GM12878 (cell line): ENCODE measurements around the gene ENTPD5.

ENCODE experiments used
- KDM1A ChIP-seq: fragments of 200-600 bp; sonication (generic); IDR thresholded peaks from 2 replicates; pipeline ENCODE4 v1.6.1; 2016; ENCODE audit warnings: borderline replicate concordance
- NFYB ChIP-seq: IDR thresholded peaks from 2 replicates; pipeline ENCODE4 v1.6.1; 2011; ENCODE audit warnings: low read depth, mild to moderate bottlenecking, low read length, improper control_type of control experiment, moderate library complexity; ENCODE audit not compliant: insufficient read depth
- TAF1 ChIP-seq: IDR thresholded peaks from 2 replicates; pipeline ENCODE4 v1.6.1; 2011; ENCODE audit warnings: mild to moderate bottlenecking, low read depth, low read length, borderline replicate concordance
- TF ChIP-seq, protein P1 (sequence below): IDR thresholded peaks from 2 replicates; pipeline ENCODE4 v1.6.1; 2011; ENCODE audit warnings: low read depth, low read length, improper control_type of control experiment, borderline replicate concordance
- TF ChIP-seq, protein P2 (sequence below): IDR thresholded peaks from 2 replicates; pipeline ENCODE4 v1.6.1; 2012; ENCODE audit warnings: low read length, inconsistent platforms
- TF ChIP-seq, protein P3 (sequence below): IDR thresholded peaks from 2 replicates; pipeline ENCODE4 v1.6.1; 2011; ENCODE audit warnings: low read depth, mild to moderate bottlenecking, low read length, moderate library complexity, borderline replicate concordance; ENCODE audit errors: extremely low read depth
- TF ChIP-seq, protein P4 (sequence below): IDR thresholded peaks from 2 replicates; pipeline ENCODE4 v1.6.1; 2011; ENCODE audit warnings: borderline replicate concordance, low read depth, mild to moderate bottlenecking, moderate library complexity, mixed read lengths, low read length; ENCODE audit not compliant: insufficient read depth; ENCODE audit errors: extremely low read length
- TF ChIP-seq, protein P5 (sequence below), 3 experiments: IDR thresholded peaks in 2 of 3; conservative IDR thresholded peaks in 1 of 3; 2 replicates each; pipeline ENCODE4 v1.5.1; 2011; ENCODE audit warnings: low read depth in 3 of 3, low read length in 3 of 3, mild to moderate bottlenecking in 3 of 3, control low read depth in 2 of 3, moderate library complexity in 2 of 3, inconsistent platforms in 1 of 3, mixed read lengths in 1 of 3; ENCODE audit not compliant: control insufficient read depth in 2 of 3, insufficient read depth in 1 of 3; ENCODE audit errors: extremely low read depth in 1 of 3

DNA sequence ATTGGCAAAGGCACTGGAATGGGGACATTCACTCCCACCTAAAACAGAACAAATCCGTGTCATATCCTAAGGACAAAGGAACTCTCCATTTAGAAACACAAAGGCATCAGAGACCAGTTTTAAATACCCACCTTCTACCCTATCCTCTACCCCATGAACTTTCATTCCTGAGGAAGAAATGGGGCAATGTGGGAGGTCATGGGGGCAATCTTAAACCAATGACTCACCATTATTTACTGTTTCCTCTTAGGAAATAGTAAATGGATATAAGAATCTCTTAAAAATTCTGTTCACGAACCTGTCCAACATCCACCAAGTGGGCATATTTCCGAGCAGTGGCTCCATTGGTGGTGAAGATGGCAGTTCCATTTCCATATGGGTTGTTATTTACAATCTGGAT, 45.8 kb upstream of the ENTPD5 start:
- TF ChIP-seq, protein P1, sequence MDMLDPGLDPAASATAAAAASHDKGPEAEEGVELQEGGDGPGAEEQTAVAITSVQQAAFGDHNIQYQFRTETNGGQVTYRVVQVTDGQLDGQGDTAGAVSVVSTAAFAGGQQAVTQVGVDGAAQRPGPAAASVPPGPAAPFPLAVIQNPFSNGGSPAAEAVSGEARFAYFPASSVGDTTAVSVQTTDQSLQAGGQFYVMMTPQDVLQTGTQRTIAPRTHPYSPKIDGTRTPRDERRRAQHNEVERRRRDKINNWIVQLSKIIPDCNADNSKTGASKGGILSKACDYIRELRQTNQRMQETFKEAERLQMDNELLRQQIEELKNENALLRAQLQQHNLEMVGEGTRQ: no peak
- TF ChIP-seq, protein P2, sequence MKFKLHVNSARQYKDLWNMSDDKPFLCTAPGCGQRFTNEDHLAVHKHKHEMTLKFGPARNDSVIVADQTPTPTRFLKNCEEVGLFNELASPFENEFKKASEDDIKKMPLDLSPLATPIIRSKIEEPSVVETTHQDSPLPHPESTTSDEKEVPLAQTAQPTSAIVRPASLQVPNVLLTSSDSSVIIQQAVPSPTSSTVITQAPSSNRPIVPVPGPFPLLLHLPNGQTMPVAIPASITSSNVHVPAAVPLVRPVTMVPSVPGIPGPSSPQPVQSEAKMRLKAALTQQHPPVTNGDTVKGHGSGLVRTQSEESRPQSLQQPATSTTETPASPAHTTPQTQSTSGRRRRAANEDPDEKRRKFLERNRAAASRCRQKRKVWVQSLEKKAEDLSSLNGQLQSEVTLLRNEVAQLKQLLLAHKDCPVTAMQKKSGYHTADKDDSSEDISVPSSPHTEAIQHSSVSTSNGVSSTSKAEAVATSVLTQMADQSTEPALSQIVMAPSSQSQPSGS: no peak
- TF ChIP-seq KDM1A (no peak), NFYB (no peak), TAF1 (no peak)
- TF ChIP-seq, protein P3, sequence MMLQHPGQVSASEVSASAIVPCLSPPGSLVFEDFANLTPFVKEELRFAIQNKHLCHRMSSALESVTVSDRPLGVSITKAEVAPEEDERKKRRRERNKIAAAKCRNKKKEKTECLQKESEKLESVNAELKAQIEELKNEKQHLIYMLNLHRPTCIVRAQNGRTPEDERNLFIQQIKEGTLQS: no peak
- TF ChIP-seq, protein P4, sequence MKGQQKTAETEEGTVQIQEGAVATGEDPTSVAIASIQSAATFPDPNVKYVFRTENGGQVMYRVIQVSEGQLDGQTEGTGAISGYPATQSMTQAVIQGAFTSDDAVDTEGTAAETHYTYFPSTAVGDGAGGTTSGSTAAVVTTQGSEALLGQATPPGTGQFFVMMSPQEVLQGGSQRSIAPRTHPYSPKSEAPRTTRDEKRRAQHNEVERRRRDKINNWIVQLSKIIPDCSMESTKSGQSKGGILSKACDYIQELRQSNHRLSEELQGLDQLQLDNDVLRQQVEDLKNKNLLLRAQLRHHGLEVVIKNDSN: no peak
- TF ChIP-seq, protein P5, sequence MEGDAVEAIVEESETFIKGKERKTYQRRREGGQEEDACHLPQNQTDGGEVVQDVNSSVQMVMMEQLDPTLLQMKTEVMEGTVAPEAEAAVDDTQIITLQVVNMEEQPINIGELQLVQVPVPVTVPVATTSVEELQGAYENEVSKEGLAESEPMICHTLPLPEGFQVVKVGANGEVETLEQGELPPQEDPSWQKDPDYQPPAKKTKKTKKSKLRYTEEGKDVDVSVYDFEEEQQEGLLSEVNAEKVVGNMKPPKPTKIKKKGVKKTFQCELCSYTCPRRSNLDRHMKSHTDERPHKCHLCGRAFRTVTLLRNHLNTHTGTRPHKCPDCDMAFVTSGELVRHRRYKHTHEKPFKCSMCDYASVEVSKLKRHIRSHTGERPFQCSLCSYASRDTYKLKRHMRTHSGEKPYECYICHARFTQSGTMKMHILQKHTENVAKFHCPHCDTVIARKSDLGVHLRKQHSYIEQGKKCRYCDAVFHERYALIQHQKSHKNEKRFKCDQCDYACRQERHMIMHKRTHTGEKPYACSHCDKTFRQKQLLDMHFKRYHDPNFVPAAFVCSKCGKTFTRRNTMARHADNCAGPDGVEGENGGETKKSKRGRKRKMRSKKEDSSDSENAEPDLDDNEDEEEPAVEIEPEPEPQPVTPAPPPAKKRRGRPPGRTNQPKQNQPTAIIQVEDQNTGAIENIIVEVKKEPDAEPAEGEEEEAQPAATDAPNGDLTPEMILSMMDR (IDR thresholded peaks at IDR 0.05 in 2 of 3, conservative IDR thresholded peaks at IDR 0.05 in 1 of 3; ENCODE audit: control insufficient read depth in 2 of 3, extremely low read depth in 1 of 3, insufficient read depth in 1 of 3, low read depth in 3 of 3, low read length in 3 of 3): no peak
